NCI-H2227 (cell line): ENCODE results near the gene PRDM11.

Experiments
- DNase-seq: peaks from one replicate; lab custom pipeline; 2025; ENCODE audit not compliant: unreplicated experiment; lab: John Stamatoyannopoulos, UW

Gene PRDM11

GRCh38 chr11:45156741-45157140, 10.3 kb downstream of the PRDM11 start:
- no peak for DNase-seq

GRCh38 chr11:45157247-45158209, 11.1 kb downstream of the PRDM11 start:
- no peak for DNase-seq

- DNase-seq: no peak
These were observed 11.8 kb downstream of the PRDM11 start for GRCh38 chr11:45158210-45158731.

GRCh38 chr11:45158891-45159605, 12.6 kb downstream of the PRDM11 start:
- no peak for DNase-seq

GRCh38 chr11:45159781-45160365, 13.4 kb downstream of the PRDM11 start:
- DNase-seq: no peak

GRCh38 chr11:45161252-45162063, 15.0 kb downstream of the PRDM11 start:
- no peak for DNase-seq

- DNase-seq: no peak
These were observed 15.6 kb downstream of the PRDM11 start for GRCh38 chr11:45162064-45162375.

GRCh38 chr11:45162916-45163879, 16.8 kb downstream of the PRDM11 start:
- no peak for DNase-seq

- DNase-seq: peak; percentile 15
These were observed 17.6 kb downstream of the PRDM11 start for GRCh38 chr11:45163956-45164575.

GRCh38 chr11:45165386-45165785, 18.9 kb downstream of the PRDM11 start:
- no peak for DNase-seq

GRCh38 chr11:45165806-45166603, 19.6 kb downstream of the PRDM11 start:
- DNase-seq: no peak

GRCh38 chr11:45166604-45166897, 20.1 kb downstream of the PRDM11 start:
- DNase-seq: no peak

GRCh38 chr11:45167283-45167682, 20.8 kb downstream of the PRDM11 start:
- no peak for DNase-seq

- DNase-seq: no peak
These were observed 22.1 kb downstream of the PRDM11 start for GRCh38 chr11:45168366-45169130.

GRCh38 chr11:45169310-45170072, 23.1 kb downstream of the PRDM11 start:
- no peak for DNase-seq

GRCh38 chr11:45170484-45170883, 24.0 kb downstream of the PRDM11 start:
- DNase-seq: no peak

- no peak for DNase-seq
These were observed 25.1 kb downstream of the PRDM11 start for GRCh38 chr11:45171550-45171949.
